ENCODE results near the gene TP53TG5. TPM values are rescaled to one million over a fixed set of nuclear protein-coding genes. Genes with fewer than 3 reads are reported as not detected.

Gene TP53TG5
- total RNA-seq, 2 experiments from 2014 or later = 0.29 TPM; not detected in 1

DNA sequence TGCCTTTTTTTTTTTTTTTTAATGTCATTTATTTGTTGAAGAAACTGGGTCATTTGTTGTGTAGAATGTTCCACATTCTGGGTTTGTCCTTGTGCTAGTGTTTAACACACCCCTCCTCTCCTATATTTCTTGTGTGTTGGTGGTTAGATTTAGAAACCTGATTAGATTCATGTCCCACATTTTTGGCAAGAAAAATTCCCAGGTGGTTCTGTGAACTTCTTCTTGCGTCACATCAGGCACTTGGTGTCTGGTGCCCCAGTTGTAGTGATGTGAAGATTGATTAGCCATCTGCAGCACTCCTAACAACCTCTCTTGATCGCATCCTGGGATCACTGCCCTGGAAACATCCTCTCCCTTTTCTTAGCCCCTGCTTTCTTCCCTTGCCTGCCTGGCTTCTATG is 45.6 kb upstream of the TP53TG5 start:
- ATAC-seq (no peak), DNase-seq (no peak)
- CTCF ChIA-PET = interaction anchor here (1.2 kb wide), 1 partner anchor 13 kb away, joined by 3 read pairs; no protein-coding TSS in a partner anchor
- intact Hi-C loops (cut with micrococcal nuclease) = no loop called here
- Mint-ChIP-seq H3K36me3 (ENCODE audit: low read depth) (peaks cover 40% of the 10 kb centered on the region), H3K4me3 (no peak overlapping the region), H3K27ac (no peak overlapping the region), H3K27me3 (no peaks in the 10 kb centered on the region), H3K4me1 (ENCODE audit: low read depth) (peaks cover 4% of the 10 kb centered on the region), H3K9me3 (no peaks in the 10 kb centered on the region)
- POLR2A ChIA-PET = no interaction called here
- TF ChIP-seq, protein P1, sequence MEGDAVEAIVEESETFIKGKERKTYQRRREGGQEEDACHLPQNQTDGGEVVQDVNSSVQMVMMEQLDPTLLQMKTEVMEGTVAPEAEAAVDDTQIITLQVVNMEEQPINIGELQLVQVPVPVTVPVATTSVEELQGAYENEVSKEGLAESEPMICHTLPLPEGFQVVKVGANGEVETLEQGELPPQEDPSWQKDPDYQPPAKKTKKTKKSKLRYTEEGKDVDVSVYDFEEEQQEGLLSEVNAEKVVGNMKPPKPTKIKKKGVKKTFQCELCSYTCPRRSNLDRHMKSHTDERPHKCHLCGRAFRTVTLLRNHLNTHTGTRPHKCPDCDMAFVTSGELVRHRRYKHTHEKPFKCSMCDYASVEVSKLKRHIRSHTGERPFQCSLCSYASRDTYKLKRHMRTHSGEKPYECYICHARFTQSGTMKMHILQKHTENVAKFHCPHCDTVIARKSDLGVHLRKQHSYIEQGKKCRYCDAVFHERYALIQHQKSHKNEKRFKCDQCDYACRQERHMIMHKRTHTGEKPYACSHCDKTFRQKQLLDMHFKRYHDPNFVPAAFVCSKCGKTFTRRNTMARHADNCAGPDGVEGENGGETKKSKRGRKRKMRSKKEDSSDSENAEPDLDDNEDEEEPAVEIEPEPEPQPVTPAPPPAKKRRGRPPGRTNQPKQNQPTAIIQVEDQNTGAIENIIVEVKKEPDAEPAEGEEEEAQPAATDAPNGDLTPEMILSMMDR (IDR thresholded peaks at IDR 0.05) = no peak

DNA sequence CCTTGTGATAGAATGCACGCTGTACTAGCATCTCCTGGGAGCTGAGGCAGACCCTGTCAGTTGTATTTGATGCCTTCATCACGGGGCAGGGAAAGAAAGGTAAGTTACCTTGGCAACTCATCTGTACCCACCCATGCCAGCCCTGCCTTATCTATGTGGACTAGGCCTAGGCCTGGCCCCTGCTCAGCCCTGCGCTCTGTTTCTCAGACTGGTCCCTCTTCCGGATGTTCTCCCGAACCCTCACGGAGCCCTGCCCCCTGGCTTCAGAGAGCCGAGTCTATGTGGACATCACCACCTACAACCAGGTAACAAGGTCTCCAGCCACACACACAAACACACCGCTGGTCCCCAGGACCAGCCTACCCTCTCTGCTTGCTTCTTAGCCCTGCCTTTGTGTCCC is 42.0 kb upstream of the TP53TG5 start:
- Mint-ChIP-seq H3K4me3 (no peak overlapping the region), H3K9me3 (no peaks in the 10 kb centered on the region), H3K36me3 (ENCODE audit: low read depth) (peaks cover 37% of the 10 kb centered on the region), H3K27ac (peak overlapping the region; percentile 25), H3K27me3 (no peaks in the 10 kb centered on the region), H3K4me1 (ENCODE audit: low read depth) (peaks cover 25% of the 10 kb centered on the region)
- DNase-seq = no peak
- POLR2A ChIA-PET = interaction anchor here (1.0 to 2.3 kb wide), 4 partner anchors 9 to 57 kb away, joined by 3 to 14 read pairs (median 4); partner anchors contain the start of gene SYS1
- intact Hi-C loops (cut with micrococcal nuclease) = no loop called here
- CTCF ChIA-PET = interaction anchor here (0.7 to 7.2 kb wide), 4 partner anchors 17 to 57 kb away, joined by 3 to 53 read pairs (median 23); partner anchors contain the start of gene SYS1
- TF ChIP-seq, protein P1 (IDR thresholded peaks at IDR 0.05) = no peak
- ATAC-seq = no peak

DNA sequence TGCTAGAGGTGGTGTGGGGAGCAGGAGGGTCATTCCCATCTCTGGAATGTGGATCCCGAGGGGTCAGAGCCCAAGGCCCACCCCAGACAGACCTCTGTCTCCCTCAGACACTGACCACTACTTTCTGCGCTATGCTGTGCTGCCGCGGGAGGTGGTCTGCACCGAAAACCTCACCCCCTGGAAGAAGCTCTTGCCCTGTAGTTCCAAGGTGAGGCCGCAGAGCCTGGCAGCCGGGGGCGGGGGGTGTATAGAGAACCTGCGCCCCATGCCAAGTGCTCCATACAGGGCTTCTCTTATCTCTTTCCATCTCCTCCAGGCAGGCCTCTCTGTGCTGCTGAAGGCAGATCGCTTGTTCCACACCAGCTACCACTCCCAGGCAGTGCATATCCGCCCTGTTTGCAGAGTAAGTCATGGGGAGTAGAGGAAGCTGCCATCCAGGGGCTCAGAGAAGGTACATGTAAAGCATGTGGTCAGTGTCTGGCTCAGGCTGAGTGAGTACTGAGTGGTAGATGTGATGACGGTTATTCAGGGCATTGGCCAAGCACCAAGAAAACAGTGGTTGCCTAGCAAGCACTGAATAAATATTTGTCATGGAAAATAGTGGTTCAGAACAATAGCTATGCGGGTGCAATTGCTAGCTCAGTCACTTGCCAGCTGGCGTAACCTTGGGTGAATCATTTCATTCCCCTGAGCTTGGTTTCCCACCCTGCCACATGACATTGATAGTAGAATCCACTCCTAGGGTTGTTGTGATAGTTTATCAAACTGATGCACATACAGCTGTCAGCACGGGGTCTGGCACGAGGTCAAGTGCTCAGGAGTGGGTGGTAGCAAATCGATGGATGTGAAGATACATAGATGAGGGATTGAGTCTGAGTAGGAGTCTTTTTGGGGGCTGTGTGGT is 41.3 kb upstream of the TP53TG5 start:
- intact Hi-C loops (cut with micrococcal nuclease) = loop anchor here (5.0 kb wide), 1 partner anchor 57 kb away; the partner anchor contains the start of gene SYS1
- H3K9me3 Mint-ChIP-seq = no peaks in the 10 kb centered on the region
- CTCF ChIA-PET = interaction anchor here (0.7 to 7.2 kb wide), 6 partner anchors 17 to 62 kb away, joined by 3 to 53 read pairs (median 7); partner anchors contain the start of gene SYS1
- H3K4me1 Mint-ChIP-seq (ENCODE audit: low read depth) = peaks cover 31% of the 10 kb centered on the region
- DNase-seq = peak; percentile 34
- no peaks in the 10 kb centered on the region for H3K27me3 Mint-ChIP-seq
- peak; percentile 31 for ATAC-seq
- TF ChIP-seq, protein P1 (IDR thresholded peaks at IDR 0.05) = no peak
- H3K36me3 Mint-ChIP-seq (ENCODE audit: low read depth) = peaks cover 33% of the 10 kb centered on the region
- POLR2A ChIA-PET = interaction anchor here (1.0 to 2.3 kb wide), 7 partner anchors 8 to 56 kb away, joined by 3 to 14 read pairs (median 4); partner anchors contain the start of gene SYS1
- no peak overlapping the region for H3K4me3 Mint-ChIP-seq
- H3K27ac Mint-ChIP-seq = peak overlapping the region; percentile 70

DNA sequence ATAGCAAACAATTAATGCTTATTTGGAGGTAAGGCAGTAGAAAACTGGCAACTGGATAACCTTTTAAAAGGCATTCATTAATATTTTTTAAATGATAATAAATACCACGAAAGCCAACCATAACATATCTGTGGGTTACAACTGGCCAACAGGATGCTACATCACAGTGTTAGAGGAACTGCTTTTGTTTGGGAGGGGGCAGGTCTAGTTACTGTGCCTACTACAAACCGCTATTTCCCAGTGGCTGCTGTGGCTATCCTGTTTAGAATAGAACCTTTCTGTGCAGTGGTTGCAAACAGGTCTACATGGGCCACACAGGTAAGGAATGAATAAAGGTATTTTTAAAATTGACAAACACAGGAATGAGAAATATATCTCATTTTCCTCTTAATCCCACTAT is 38.8 kb upstream of the TP53TG5 start:
- H3K4me3 Mint-ChIP-seq = peak overlapping the region; percentile 87
- DNase-seq = peak; percentile 24
- intact Hi-C loops (cut with micrococcal nuclease) = loop anchor here (5.0 kb wide), 1 partner anchor 55 kb away; the partner anchor contains the start of gene SYS1
- TF ChIP-seq, protein P1 (IDR thresholded peaks at IDR 0.05) = no peak
- no peaks in the 10 kb centered on the region for H3K9me3 Mint-ChIP-seq
- H3K36me3 Mint-ChIP-seq (ENCODE audit: low read depth) = peaks cover 24% of the 10 kb centered on the region
- CTCF ChIA-PET = interaction anchor here (1.4 to 7.2 kb wide), 4 partner anchors 20 to 54 kb away, joined by 3 to 53 read pairs (median 24); partner anchors contain the start of gene SYS1
- H3K27ac Mint-ChIP-seq = peak overlapping the region; percentile 95
- POLR2A ChIA-PET = interaction anchor here (0.6 to 2.7 kb wide), 5 partner anchors 10 to 54 kb away, joined by 3 to 30 read pairs (median 12); partner anchors contain the start of gene SYS1
- peaks cover 33% of the 10 kb centered on the region for H3K4me1 Mint-ChIP-seq (ENCODE audit: low read depth)
- H3K27me3 Mint-ChIP-seq = no peaks in the 10 kb centered on the region
- ATAC-seq = no peak

Measured in activated CD8-positive, alpha-beta T cell treated with anti-CD3 and anti-CD28 coated beads for 36 hours (primary cell).